Posterior cingulate gyrus (tissue), 11 donors: ENCODE data around the gene HYAL2.

Source experiments
- DNase-seq, 10 donors: peaks; one replicate each; pipeline versions ENCODE4 v3.0.0 to v3.0.0-alpha.2; 2020 to 2021; ENCODE audit warnings: mixed read lengths in 3 of 10
- intact Hi-C: fragments of 100-400 bp; cut with DNase I; formaldehyde crosslinking; loops from one replicate; pipeline ENCODE4 v1.15.1; 2023

Gene HYAL2

DNA sequence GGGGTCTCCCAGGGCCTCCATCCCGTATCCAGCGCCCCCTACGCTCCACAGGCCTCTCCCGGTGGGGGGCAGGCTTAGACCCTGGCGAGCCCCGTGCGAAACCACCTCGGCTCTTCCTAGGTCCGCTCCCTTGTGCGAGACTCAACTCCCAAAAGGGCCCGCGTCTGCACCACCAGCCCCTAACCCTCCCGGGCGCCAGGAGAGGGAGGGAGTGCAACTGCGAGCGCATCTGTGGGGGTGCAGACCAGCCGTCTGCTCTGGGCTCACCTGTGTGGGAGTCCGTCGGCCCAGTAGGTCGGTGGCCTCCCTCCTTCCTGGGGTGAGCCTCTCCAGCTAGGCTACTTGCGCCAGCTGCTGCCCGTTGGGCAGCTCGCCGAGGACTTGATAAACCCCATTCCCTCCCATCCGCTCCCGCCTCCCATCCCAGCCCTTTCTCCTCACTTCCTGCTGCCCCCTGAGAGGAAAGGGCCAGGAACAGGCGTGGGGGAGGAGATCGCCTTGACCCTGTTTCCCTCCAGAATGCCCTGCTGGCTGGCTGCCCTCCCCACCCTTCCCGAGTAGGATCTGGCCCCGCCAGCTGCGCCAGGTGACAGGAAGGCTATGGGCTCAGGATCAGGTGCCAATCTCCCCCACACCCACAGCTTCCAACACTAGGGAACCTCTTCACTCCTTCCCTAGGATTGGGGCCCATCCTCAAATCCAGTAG lies at the start of gene HYAL2:
TSS of gene HYAL2 (minus strand) at position 360 of the 706 bp plus-strand sequence. CDS start 2,256 bp downstream, outside the sequence.
- no peak for DNase-seq
- intact Hi-C loops = loop anchor here (10.0 kb wide), 1 partner anchor 48 kb away; the partner anchor contains the start of gene LSMEM2

- intact Hi-C loops = loop anchor here (5.0 kb wide), 1 partner anchor 181 kb away; no protein-coding TSS in a partner anchor
- DNase-seq = peak in 1 of 10 donors; percentile 53
Measured at GRCh38 chr3:50371133-50371685, 48.7 kb upstream of the HYAL2 start.

- DNase-seq = peak in 5 of 10 donors; percentile 45 to 89 (median 81)
- intact Hi-C loops = loop anchor here (5.0 kb wide), 1 partner anchor 182 kb away; no protein-coding TSS in a partner anchor
Measured at GRCh38 chr3:50370594-50370993, 48.0 kb upstream of the HYAL2 start.

DNA sequence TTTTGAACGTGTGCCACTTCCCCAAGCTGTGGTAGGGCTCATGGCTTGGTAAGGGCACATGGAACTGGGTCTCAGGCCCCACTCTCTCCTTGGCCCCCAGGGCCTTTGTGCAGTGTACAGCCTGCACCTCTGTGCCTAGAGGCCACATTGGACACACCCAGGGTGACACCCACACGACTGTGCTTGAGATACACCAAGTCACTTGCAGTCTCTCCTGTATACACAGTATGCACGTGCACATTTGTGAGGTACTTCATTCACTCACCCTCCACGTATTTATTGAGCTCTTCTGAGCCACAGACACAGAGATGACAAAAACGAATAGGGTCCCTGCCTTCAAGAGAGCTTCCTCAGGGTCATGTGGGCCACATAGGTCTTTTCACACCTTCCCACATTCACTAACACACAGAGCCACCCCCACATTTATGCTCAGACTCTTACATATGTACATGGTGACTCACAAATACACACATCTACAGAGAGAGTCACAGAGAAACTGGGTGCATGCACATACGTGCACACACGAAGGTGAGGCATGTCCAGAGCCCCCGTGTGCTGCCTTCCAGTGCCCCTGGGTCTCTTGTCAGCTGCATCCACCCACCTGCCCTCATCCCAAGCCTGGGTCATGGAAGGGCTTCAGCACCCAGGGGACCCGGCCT lies 46.6 kb upstream of the HYAL2 start:
- intact Hi-C loops = no loop called here

GRCh38 chr3:50365842-50366220 lies 43.3 kb upstream of the HYAL2 start:
- peak in 1 of 10 donors; percentile 74 for DNase-seq
- intact Hi-C loops = no loop called here

More for the DNA sequence above, 46.6 kb upstream of the HYAL2 start:
- DNase-seq = no peak

- intact Hi-C loops = no loop called here
- DNase-seq = peak; percentile 54 to 96 (median 72)
Measured at GRCh38 chr3:50365080-50365841, 42.7 kb upstream of the HYAL2 start.

GRCh38 chr3:50364573-50365079 lies 42.1 kb upstream of the HYAL2 start:
- intact Hi-C loops = no loop called here

GRCh38 chr3:50359760-50360110 lies 37.2 kb upstream of the HYAL2 start:
- intact Hi-C loops = loop anchor here (1.0 kb wide), 1 partner anchor 8 kb away; no protein-coding TSS in a partner anchor
- DNase-seq = no peak

More at GRCh38 chr3:50364573-50365079, 42.1 kb upstream of the HYAL2 start:
- DNase-seq = peak in 1 of 10 donors; percentile 88

- peak; percentile 98 to 100 (median 99) for DNase-seq
- intact Hi-C loops = loop anchor here (1.0 kb wide), 1 partner anchor 8 kb away; no protein-coding TSS in a partner anchor
Measured at GRCh38 chr3:50358911-50359759, 36.6 kb upstream of the HYAL2 start, which contains the start of gene TMEM115. TMEM115 (minus strand) TSS chr3:50359521; CDS start chr3:50359063, 458 bp downstream.

GRCh38 chr3:50358355-50358910 lies 35.9 kb upstream of the HYAL2 start:
- no peak for DNase-seq
- intact Hi-C loops = no loop called here

DNA sequence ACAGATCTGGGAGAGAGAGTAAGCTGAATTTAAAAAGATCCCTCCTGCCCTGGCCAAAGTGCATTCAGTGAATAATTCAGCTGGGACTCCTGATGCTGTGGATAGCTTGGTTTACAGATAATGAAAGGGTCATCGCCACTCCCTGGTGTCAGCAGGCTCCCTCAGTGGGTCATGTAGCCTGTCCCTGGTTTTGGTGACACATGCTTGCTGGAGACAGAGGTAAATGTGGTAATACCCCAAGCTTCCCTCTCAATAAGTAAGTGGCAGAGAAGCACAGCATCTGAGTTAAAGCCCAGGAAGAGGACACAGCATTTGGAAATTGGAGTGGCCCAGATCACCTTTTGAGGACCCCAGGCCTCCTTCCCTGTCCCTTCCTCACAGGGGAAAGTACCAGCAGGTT lies 34.9 kb upstream of the HYAL2 start:
- intact Hi-C loops = no loop called here
- no peak for DNase-seq

GRCh38 chr3:50356553-50356952 lies 34.0 kb upstream of the HYAL2 start:
- intact Hi-C loops = no loop called here
- no peak for DNase-seq

GRCh38 chr3:50355829-50356552 lies 33.4 kb upstream of the HYAL2 start:
- no peak for DNase-seq

DNA sequence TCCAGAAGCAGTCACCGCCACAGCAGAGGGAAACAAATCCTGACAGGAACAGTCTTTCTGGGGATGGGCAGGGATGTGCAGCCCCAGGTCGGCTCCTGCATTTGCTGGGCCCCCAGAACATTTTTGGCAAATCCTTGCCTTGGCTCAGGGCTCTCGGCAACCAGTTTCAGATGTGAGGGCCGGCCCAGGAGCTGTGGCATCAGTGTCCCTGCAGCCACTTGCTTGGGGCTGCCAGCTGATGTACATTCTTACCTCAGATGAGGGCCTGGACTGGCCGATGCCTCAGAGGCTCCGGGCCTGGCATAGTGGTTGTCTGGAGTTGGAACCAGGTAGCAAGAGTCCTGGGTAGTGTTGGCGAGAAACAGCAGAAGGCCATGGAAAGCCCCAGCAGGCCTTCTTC lies 32.3 kb upstream of the HYAL2 start:
- no peak for DNase-seq
- intact Hi-C loops = no loop called here

More at GRCh38 chr3:50355829-50356552, 33.4 kb upstream of the HYAL2 start:
- intact Hi-C loops = no loop called here

- intact Hi-C loops = no loop called here
Measured at GRCh38 chr3:50354186-50354764, 31.7 kb upstream of the HYAL2 start.

GRCh38 chr3:50353245-50354004 lies 30.9 kb upstream of the HYAL2 start:
- intact Hi-C loops = no loop called here
- DNase-seq = no peak

More at GRCh38 chr3:50354186-50354764, 31.7 kb upstream of the HYAL2 start:
- no peak for DNase-seq

DNA sequence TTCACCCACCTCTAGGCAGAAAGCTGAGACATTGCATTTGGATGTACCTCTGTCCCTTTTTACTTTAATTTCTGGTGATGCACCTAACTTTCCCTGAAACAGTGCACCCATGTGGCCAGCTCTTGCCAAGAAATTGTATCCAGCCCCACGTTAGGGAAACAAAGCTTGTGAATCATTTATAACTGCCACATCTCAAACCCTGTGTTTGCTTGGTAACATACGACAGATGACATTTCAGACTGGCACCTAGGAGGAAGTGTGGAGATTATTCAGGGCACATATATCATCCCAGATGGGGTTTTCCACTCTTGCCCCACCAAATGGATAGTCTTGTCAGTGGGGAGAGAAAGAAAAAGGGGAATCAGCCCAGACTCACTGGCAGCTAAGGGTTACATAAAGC lies 30.2 kb upstream of the HYAL2 start:
- intact Hi-C loops = no loop called here
- DNase-seq = no peak
